K562 (cell line): ENCODE measurements around the gene KCNH2. TPM values are rescaled to one million over a fixed set of nuclear protein-coding genes. Genes with fewer than 3 reads are reported as not detected.

ENCODE experiments used
- ATF7 ChIP-seq: fragments of 450-650 bp; IDR thresholded peaks from 2 replicates; pipeline ENCODE4 v1.7.1; 2014; ENCODE audit warnings: mild to moderate bottlenecking, moderate library complexity
- NCOA4 ChIP-seq: fragments of 450-650 bp; IDR thresholded peaks from 2 replicates; pipeline ENCODE4 v1.6.1; 2018; ENCODE audit warnings: mild to moderate bottlenecking; ENCODE audit not compliant: partially characterized antibody
- PATZ1 ChIP-seq: fragments of 250-450 bp; sonication (Bioruptor Pico); IDR thresholded peaks from 2 replicates; pipeline ENCODE4 v1.5.0; 2020; ENCODE audit warnings: mild to moderate bottlenecking, borderline replicate concordance
- ZBTB40 ChIP-seq, 2 experiments: fragments of 450-650 bp in 1 of 2; sonication (generic) in 1 of 2; formaldehyde crosslinking in 1 of 2; IDR thresholded peaks; 2 replicates each; pipeline versions ENCODE4 v1.7.1 to v1.9.0; 2016 to 2022; ENCODE audit warnings: inconsistent platforms in 1 of 2, mild to moderate bottlenecking in 1 of 2, missing genetic modification reagents in 1 of 2
- ZNF12 ChIP-seq: sonication (generic); formaldehyde crosslinking; IDR thresholded peaks from 2 replicates; pipeline ENCODE4 v1.4.0; 2020; ENCODE audit warnings: mild to moderate bottlenecking, missing genetic modification reagents
- ZNF316 ChIP-seq: fragments of 450-650 bp; IDR thresholded peaks from 2 replicates; pipeline ENCODE4 v1.6.1; 2016
- ZNF830 ChIP-seq: fragments of 250-450 bp; sonication (Bioruptor Pico); IDR thresholded peaks from 2 replicates; pipeline ENCODE4 v1.5.0; 2021; ENCODE audit warnings: mild to moderate bottlenecking
- polyA plus RNA-seq, 8 experiments: library from polyadenylated mRNA; depleted of rRNA in 4 of 8; stranded (reverse) in 5 of 8; unstranded in 3 of 8; fragments of >200 nt; fragmentation: Nextera tagmentation in 2 of 8; fragmentation: Illumina TruSeq in 1 of 8; extraction: Ambion mirVana in 2 of 8; extraction: Trizol in 1 of 8; gene quantifications; 2 replicates each; pipeline versions ENCODE4 v1.2.1 to v1.2.3, GENCODE V29; 2011 to 2014; ENCODE audit warnings: inconsistent platforms in 1 of 8, missing spikeins in 1 of 8
- total RNA-seq, 7 experiments: library from RNA; depleted of rRNA in 6 of 7; stranded (reverse); fragments of >200 nt in 6 of 7; fragmentation: Illumina TruSeq in 2 of 7; extraction: Trizol in 2 of 7; gene quantifications; 2 replicates each; pipeline versions ENCODE4 v1.2.1 to v1.2.3, GENCODE V29; 2011 to 2021; ENCODE audit warnings: low replicate concordance in 1 of 7
- TF ChIP-seq, protein P1 (sequence below): fragments of 450-650 bp; IDR thresholded peaks from 2 replicates; pipeline ENCODE4 v1.6.1; 2017; ENCODE audit warnings: antibody characterized with exemption, mild to moderate bottlenecking
- TF ChIP-seq, protein P2 (sequence below): sonication (generic); formaldehyde crosslinking; IDR thresholded peaks from 2 replicates; pipeline ENCODE4 v1.8.0; 2022; ENCODE audit warnings: mild to moderate bottlenecking, missing genetic modification reagents

KCNH2 gene
- total and polyA plus RNA-seq, 9 of the 15 experiments (the other 6 are each of a cell fraction or from before 2014, with no cell fraction given) = 18.1 to 368 (median 218) TPM

DNA sequence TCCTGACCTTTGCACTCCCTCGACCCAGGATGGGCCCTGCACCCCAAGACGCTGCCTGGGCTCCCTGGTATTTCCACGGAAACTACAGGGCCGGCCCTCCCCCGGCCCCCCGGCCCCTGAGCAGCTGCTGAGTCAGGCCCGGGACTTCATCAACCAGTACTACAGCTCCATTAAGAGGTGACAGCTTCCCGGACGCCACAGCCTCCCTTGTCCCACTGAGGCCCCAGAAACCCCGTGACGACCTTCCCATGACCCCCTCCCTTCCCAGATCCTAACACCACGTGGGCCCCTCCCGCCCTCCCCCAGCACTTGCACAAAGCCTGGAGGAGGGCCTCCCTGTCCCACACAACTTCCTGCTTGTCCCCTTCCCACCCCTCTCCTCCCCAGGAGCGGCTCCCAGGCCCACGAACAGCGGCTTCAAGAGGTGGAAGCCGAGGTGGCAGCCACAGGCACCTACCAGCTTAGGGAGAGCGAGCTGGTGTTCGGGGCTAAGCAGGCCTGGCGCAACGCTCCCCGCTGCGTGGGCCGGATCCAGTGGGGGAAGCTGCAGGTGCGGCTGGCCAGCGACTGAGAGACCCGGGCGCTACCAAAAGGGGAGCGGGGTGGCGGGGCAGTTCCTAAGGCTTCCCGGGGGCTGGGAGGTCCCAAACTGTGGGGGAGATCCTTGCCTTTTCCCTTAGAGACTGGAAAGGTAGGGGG, 18.4 kb upstream of the KCNH2 start (continued):
- peak; percentile 42; the same call in 1 of the 2 replicates for TF ChIP-seq ZNF316
- TF ChIP-seq ATF7 = peak; percentile 88
- TF ChIP-seq, protein P1, sequence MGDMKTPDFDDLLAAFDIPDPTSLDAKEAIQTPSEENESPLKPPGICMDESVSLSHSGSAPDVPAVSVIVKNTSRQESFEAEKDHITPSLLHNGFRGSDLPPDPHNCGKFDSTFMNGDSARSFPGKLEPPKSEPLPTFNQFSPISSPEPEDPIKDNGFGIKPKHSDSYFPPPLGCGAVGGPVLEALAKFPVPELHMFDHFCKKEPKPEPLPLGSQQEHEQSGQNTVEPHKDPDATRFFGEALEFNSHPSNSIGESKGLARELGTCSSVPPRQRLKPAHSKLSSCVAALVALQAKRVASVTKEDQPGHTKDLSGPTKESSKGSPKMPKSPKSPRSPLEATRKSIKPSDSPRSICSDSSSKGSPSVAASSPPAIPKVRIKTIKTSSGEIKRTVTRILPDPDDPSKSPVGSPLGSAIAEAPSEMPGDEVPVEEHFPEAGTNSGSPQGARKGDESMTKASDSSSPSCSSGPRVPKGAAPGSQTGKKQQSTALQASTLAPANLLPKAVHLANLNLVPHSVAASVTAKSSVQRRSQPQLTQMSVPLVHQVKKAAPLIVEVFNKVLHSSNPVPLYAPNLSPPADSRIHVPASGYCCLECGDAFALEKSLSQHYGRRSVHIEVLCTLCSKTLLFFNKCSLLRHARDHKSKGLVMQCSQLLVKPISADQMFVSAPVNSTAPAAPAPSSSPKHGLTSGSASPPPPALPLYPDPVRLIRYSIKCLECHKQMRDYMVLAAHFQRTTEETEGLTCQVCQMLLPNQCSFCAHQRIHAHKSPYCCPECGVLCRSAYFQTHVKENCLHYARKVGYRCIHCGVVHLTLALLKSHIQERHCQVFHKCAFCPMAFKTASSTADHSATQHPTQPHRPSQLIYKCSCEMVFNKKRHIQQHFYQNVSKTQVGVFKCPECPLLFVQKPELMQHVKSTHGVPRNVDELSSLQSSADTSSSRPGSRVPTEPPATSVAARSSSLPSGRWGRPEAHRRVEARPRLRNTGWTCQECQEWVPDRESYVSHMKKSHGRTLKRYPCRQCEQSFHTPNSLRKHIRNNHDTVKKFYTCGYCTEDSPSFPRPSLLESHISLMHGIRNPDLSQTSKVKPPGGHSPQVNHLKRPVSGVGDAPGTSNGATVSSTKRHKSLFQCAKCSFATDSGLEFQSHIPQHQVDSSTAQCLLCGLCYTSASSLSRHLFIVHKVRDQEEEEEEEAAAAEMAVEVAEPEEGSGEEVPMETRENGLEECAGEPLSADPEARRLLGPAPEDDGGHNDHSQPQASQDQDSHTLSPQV = 0 out of 2 replicates have a peak, but pooled peaks have one; percentile 36
- TF ChIP-seq, protein P2, sequence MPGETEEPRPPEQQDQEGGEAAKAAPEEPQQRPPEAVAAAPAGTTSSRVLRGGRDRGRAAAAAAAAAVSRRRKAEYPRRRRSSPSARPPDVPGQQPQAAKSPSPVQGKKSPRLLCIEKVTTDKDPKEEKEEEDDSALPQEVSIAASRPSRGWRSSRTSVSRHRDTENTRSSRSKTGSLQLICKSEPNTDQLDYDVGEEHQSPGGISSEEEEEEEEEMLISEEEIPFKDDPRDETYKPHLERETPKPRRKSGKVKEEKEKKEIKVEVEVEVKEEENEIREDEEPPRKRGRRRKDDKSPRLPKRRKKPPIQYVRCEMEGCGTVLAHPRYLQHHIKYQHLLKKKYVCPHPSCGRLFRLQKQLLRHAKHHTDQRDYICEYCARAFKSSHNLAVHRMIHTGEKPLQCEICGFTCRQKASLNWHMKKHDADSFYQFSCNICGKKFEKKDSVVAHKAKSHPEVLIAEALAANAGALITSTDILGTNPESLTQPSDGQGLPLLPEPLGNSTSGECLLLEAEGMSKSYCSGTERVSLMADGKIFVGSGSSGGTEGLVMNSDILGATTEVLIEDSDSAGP (CRISPR knock-in tag) = no peak
- TF ChIP-seq NCOA4 = no peak
- no peak for TF ChIP-seq PATZ1 (CRISPR knock-in tag)
- no peak for TF ChIP-seq ZNF830 (CRISPR knock-in tag)
- TF ChIP-seq ZNF12 (CRISPR knock-in tag) = peak; percentile 37; the same call in 1 of the 2 replicates
- 0 out of 2 replicates have a peak, but pooled peaks have one; percentile 27 for TF ChIP-seq ZBTB40 (IDR thresholded peaks at IDR 0.05)
- no peak for TF ChIP-seq ZBTB40 (CRISPR knock-in tag; IDR thresholded peaks at IDR 0.05)
